ENCODE data around the gene PRKD1.
"Not testable (repeated sequence)": the region's sequence is repeated elsewhere in the genome, so short reads cannot be mapped to it uniquely, and the experiment has no call there.

Gene PRKD1

DNA sequence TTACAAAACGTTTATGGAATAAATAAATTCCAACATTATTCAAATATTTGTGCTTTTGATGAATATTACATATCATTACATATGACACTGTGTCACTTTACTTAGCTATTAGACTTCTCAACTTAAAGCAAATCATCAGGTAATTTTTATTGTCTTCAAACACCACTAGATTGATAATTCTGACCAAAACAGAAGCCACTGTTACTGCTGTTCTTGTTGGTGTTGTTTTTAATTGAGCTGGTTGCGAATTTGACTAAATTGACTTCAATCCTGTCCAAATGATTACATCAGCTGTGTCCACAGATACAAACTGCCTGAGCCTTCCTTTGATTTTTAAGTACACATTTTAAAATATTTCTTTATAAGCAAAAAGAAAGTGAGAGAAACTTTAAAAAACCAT, 29.2 kb downstream of the PRKD1 start:
- no peak for DNase-seq

DNA sequence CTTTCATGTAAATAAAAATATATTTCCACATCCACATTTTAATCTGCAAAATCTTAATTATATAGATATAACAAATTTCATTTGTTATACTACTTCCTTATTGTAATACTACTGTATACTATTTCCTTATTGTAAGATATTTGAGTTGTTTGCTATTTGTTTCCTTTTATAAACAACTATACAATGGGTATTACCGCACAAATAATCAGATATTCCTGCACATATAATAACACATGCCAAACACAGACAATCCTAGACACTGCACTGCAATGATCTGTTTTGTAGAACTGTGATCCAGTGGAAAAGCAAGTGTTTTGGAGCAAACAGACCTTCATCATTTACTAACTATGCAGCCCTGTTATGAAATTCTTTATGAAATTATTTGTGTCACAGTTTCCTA, 30.5 kb downstream of the PRKD1 start:
- DNase-seq = no peak

DNA sequence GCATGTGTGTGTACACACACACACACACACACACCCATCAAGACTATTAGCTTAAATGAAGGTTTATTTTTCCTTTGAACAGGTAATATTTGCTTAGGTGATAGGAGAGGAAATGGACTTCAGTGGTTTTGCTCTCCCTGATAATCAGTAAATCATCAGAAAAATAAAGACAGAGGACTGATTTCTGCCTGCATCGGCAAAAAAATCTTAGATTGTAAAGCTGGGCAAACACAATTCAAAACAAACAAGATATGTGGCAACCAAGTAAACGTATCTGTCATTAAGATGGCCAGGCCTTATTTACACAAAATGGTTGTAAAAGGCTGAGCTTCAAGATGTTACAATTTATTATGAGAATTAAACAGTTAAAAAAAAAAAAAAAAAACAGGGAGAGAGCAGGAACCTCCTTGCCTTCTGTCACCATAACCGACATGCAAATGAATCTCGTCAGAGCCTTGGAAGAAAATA, 31.3 kb downstream of the PRKD1 start:
- peak; percentile 26 for DNase-seq

- DNase-seq = no peak
Measured at GRCh38 chr14:29895591-29896083, 32.0 kb downstream of the PRKD1 start.

DNA sequence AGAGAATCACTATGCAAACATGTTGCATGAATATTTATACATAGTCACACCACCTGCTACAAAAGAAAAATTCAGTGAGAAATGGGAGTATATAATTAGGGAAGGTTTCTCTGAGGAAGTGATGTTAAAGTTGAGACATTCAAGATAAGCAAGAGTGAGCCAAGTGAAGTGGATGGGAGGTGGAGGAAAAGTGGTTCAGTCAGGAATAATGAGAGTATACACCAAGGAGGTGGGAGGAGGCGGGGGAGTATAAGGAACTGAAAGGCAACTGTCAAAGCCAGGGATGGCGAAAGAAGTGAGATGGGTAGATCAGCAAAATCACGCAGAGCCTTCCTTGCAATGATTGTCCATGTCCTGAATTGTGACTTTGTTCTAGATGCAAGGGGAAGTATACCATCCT, 33.7 kb downstream of the PRKD1 start:
- no peak for DNase-seq

DNA sequence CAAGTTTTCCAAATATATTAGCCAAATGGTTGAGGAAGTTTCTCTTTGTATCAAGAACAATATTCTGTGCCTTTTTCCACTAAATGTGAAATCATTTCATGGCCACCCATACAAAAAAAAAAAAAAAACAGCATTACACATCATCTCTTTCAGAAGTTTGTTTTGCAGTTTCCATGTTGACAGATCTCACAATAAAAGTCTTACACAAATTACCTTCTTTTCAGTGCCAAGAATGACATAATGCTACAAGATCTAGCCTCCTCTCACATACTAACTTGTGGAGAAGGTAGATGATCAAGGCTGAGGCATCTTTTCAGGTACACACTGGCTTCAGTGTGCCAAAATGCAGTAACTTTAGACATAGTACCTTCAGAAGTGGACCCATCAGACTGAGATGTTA, 35.3 kb downstream of the PRKD1 start:
- no peak for DNase-seq

GRCh38 chr14:29885988-29886387, 41.7 kb downstream of the PRKD1 start:
- DNase-seq = no peak

GRCh38 chr14:29868000-29868399, 59.6 kb downstream of the PRKD1 start:
- DNase-seq = no peak

- DNase-seq = no peak
Measured at GRCh38 chr14:29865299-29865698, 62.3 kb downstream of the PRKD1 start.

DNA sequence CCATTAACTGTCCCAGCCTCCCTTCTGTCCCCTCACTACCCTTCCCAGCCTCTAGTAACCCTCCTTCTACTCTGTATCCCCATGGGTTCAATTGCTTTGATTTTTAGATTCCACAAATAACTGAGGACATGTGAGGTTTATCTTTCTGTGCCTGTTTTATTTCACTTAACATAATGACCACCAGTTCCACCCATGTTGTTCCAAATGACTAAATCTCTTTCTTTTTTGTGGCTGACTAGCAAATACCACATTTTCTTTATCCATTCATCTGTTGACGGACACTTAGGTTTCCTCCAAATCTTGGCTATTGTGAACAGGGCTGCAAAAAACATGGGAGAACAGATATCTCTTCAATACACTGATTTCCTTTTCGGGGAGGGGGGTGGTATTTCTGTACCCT, 65.7 kb downstream of the PRKD1 start:
- DNase-seq = no peak

DNA sequence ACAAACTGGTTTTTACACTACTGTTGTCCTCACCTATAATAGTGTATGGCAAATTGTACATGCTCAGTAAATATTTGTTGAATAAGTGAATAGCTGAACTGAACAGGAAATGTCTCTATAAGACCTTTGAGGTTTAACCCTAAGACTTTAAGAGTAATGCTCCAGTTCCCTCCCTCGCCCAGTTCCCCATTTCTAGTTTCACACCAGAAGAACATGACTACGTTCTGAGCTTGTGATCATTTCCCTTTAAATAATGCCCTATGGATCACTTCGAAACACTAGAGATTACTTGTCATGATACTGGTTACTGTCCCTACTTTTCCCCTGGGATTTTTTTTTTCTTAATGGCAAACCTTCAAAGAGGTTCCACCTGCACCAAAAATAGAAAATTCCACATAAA, 69.3 kb downstream of the PRKD1 start:
- no peak for DNase-seq

DNA sequence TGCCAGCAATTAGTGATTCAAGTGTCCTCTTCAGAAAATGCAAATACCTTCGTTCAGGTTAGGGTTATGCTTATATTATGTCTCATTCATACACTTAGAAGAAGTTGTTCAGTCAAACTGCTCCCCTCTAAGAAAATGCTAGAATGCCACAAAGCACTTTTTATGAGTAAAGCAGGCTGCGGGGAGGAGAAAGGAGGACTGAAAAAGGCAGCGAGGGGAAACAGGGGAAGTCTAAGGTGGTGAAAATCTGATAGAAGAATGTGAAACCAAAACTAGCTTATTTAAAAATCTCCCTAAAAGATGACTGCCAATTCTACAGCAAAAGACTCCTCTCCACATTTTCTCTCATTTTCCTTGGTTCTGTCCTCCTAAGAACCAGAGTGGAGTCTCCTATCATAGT, 70.1 kb downstream of the PRKD1 start:
- no peak for DNase-seq

GRCh38 chr14:29856516-29856915, 71.1 kb downstream of the PRKD1 start:
- no peak for DNase-seq

DNA sequence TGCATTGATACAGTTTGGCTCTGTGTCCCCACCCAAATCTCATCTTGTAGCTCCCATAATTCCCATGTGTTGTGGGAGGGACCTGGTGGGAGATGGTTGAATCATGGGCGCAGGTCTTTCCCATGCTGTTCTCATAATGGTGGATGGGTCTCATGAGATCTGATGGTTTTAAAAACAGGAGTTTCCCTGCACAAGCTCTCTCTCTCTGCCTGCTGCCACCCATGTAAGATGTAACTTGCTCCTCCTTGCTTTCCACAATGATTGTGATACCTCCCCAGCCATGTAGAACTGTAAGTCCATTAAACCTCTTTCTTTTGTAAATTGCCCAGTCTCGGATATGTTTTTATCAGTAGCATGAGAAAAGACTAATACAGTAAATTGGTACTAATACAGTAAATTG, 74.0 kb downstream of the PRKD1 start:
- DNase-seq = not testable (repeated sequence)

DNA sequence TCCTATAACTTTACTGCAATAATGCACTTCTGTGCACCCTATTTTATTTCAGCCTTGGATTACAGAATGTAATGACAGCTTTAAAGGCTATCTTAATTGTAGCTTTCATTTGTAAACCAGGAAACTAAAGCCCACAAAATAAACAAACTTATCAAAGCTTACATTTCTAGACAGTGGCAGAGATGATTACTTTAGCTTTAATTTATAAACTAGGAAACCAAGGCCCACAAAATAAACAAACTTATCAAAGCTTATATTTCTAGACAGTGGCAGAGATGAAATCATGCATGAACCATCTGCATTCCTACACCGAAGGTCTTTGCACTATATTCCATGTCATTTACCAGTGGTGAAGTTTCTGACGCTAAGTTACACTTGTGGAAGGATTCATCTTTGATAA, 74.4 kb downstream of the PRKD1 start:
- DNase-seq = no peak

- no peak for DNase-seq
Measured at GRCh38 chr14:29851397-29851796, 76.2 kb downstream of the PRKD1 start.

- DNase-seq = no peak
Measured at GRCh38 chr14:29847056-29847380, 80.6 kb downstream of the PRKD1 start.

GRCh38 chr14:29846339-29847055, 81.2 kb downstream of the PRKD1 start:
- no peak for DNase-seq

DNA sequence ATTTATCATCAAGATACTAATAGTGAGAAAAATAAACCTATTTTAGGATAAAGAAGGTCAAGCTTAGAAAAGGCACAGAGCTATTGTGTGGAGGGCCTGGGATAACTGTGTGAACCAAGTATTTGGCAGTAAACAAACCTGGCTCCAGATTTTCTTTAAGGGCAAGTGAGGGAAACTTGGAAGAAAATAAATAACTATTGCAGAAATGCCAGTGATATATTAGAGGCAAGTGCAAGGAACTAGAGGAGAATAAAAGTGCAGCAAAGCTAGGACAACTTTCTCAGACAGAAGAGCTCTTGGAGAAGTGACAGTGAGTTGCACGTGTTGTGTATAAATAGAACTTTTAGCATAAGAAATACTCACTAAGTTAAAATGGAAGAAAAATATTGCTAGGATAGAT, 83.7 kb downstream of the PRKD1 start:
- no peak for DNase-seq

DNA sequence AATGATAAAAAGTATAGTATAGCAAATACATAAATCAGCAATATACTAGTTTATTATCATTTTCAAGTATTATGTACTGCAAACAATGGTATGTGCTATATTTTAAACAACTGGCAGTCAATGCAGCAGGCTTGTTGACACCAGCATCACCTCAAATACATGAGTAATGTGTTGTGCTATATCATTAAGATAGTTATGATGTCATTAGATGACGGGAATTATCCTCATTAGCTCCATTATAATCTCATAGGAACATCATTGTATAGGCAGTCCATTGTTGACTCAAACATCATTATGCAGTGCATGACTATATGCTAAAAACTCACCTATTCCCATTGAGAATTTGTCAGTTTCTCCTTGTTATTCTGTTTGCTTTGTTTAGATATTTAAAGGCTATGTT, 85.4 kb downstream of the PRKD1 start:
- no peak for DNase-seq

- DNase-seq = not testable (repeated sequence)
Measured at GRCh38 chr14:29840369-29840892, 87.2 kb downstream of the PRKD1 start.

DNA sequence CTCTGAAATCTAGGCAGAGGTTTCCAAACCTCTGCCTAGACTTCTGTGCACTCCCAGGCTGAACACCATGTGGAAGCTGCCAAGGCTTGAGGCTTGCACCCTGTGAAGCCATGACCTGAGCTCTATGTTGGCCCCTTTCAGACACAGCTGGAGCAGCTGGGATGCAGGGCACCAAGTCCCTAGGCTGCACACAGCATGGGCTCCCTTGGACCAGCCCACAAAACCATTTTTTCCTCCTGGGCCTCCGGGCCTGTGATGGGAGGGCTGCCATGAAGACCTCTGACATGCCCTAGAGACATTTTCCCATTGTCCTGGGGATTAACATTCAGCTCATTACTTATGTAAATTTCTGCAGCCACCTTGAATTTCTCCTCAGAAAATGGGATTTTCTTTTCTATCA, 88.0 kb downstream of the PRKD1 start:
- DNase-seq = not testable (repeated sequence)

- no peak for DNase-seq
Measured at GRCh38 chr14:29838752-29839151, 88.9 kb downstream of the PRKD1 start.

DNA sequence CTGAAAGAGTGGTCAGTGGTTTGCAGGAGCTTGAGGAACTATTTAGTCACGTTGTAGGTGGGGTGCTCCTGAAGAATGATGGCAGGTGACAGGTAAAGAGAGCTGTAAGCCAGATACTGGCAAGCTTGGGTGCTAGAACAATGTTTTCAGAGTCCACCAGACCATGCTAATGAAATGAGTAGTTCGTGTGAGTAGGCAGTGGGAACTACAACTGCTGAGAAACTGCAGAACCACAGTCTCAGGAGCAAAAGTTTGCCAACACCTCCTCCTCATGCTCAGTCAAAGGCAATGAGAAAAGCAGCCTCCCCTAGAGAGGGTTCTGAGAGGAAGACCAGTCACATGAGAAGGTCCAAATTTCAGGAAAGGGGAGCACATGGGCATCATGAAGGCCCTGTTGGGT, 91.3 kb downstream of the PRKD1 start:
- DNase-seq = no peak

DNA sequence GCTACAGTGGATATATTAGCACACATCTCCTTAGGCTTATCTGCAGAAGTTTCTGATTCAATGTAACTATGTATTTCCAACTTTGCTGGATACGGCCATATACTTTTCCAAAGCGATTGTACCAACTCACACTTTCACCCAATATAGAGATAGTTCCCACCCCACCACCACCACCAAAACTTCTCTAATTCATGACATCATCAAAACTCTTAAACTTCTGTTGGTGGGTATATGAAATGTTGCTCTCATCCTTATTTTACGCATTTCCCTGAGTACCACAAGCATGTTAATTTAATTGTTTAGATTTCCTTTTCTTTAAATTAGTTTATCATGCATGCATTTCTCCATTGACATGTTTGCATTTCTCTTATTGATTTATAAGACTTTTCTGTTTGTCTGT, 95.6 kb downstream of the PRKD1 start:
- DNase-seq = no peak
